Uterus (tissue), 4 donors: Measurements from ENCODE around the gene AVPI1. TPM values are rescaled to one million over a fixed set of nuclear protein-coding genes. Genes with fewer than 3 reads are reported as not detected.

Source experiments
- DNase-seq, 2 donors: peaks; one replicate each; pipeline ENCODE4 v3.0.0-alpha.2; 2019 to 2020
- H3K27ac ChIP-seq, 2 donors: fragments of 200-600 bp; sonication (generic); 1 replicate in 1 of 2; 2 replicates in 1 of 2; pipeline ENCODE4 v1.5.1; 2016 to 2018
- H3K27me3 ChIP-seq, 2 donors: fragments of 200-600 bp; sonication (generic); one replicate each; pipeline ENCODE4 v1.5.1; 2018 to 2019; ENCODE audit warnings: control low read depth in 1 of 2
- H3K36me3 ChIP-seq, 2 donors: fragments of 200-600 bp; sonication (generic); one replicate each; pipeline ENCODE4 v1.5.1; 2019; ENCODE audit warnings: control low read depth in 1 of 2
- H3K4me1 ChIP-seq, 2 donors: fragments of 200-600 bp; sonication (generic); one replicate each; pipeline ENCODE4 v1.5.1; 2018 to 2019; ENCODE audit warnings: control low read depth in 1 of 2
- H3K4me3 ChIP-seq, 2 donors: fragments of 200-600 bp; sonication (generic); 1 replicate in 1 of 2; 2 replicates in 1 of 2; pipeline ENCODE4 v1.5.1; 2018 to 2019; ENCODE audit warnings: mild to moderate bottlenecking in 1 of 2
- H3K9me3 ChIP-seq, 2 donors: fragments of 200-600 bp; sonication (generic); one replicate each; pipeline ENCODE4 v1.5.1; 2019; ENCODE audit warnings: control low read depth in 1 of 2
- CTCF ChIP-seq, 4 experiments: fragments of 200-600 bp in 2 of 4; fragments of 450-650 bp in 2 of 4; sonication (generic) in 2 of 4; IDR thresholded peaks; one replicate each; pipeline ENCODE4 v1.5.1; 2016 to 2019; ENCODE audit warnings: antibody characterized with exemption in 4 of 4, mild to moderate bottlenecking in 2 of 4, moderate library complexity in 1 of 4
- POLR2A ChIP-seq, 2 donors: fragments of 450-650 bp; IDR thresholded peaks; one replicate each; pipeline ENCODE4 v1.6.1; 2016; ENCODE audit warnings: antibody characterized with exemption in 2 of 2, mild to moderate bottlenecking in 1 of 2, moderate library complexity in 1 of 2
- intact Hi-C: fragments of 100-400 bp; cut with DNase I; formaldehyde crosslinking; loops from one replicate; pipeline ENCODE4 v1.15.1; 2023; ENCODE audit warnings: low total_unique reads
- total RNA-seq, 4 donors: library from RNA; depleted of rRNA in 3 of 4; stranded (reverse); fragments of >200 nt in 3 of 4; gene quantifications; one replicate each; pipeline versions ENCODE4 v1.1.0 to v1.2.4, GENCODE V29; 2014 to 2023
- donor health status: DM: yes; HTN: yes; CAD: no.

Gene AVPI1
- total RNA-seq, 4 donors from 2014 or later, result 0.51 to 15.1 (median 10.8) TPM

GRCh38 chr10:97682042-97682441 lies 5.0 kb downstream of the AVPI1 start:
- no peaks in the 10 kb centered on the region for H3K27me3 ChIP-seq
- TF ChIP-seq CTCF (IDR thresholded peaks at IDR 0.05), result no peak
- no peak for TF ChIP-seq POLR2A (IDR thresholded peaks at IDR 0.05)
- H3K4me1 ChIP-seq, result peaks cover 6 to 7% of the 10 kb centered on the region in 2 donors
- H3K4me3 ChIP-seq, result no peak overlapping the region
- H3K36me3 ChIP-seq, result no peaks in the 10 kb centered on the region
- H3K9me3 ChIP-seq, result no peaks in the 10 kb centered on the region
- intact Hi-C loops, result no loop called here
- H3K27ac ChIP-seq, result peak overlapping the region; percentile 12 to 35
- no peak for DNase-seq

- intact Hi-C loops, result loop anchor here (5.0 kb wide), 1 partner anchor 53 kb away; no protein-coding TSS in a partner anchor
- no peaks in the 10 kb centered on the region for H3K9me3 ChIP-seq
- no peak overlapping the region for H3K27ac ChIP-seq
- no peaks in the 10 kb centered on the region for H3K36me3 ChIP-seq
- no peak overlapping the region for H3K4me3 ChIP-seq
- no peaks in the 10 kb centered on the region for H3K27me3 ChIP-seq
- H3K4me1 ChIP-seq, result peaks cover 0 to under 1% of the 10 kb centered on the region in 2 donors
- no peak for TF ChIP-seq CTCF (IDR thresholded peaks at IDR 0.05)
- no peak for TF ChIP-seq POLR2A (IDR thresholded peaks at IDR 0.05)
- no peak for DNase-seq
These were observed 7.4 kb downstream of the AVPI1 start for GRCh38 chr10:97679594-97679993.

- Histone ChIP-seq H3K36me3 (no peaks in the 10 kb centered on the region), H3K9me3 (no peaks in the 10 kb centered on the region), H3K4me3 (no peak overlapping the region), H3K4me1 (no peaks in the 10 kb centered on the region), H3K27me3 (no peaks in the 10 kb centered on the region), H3K27ac (no peak overlapping the region)
- TF ChIP-seq CTCF (IDR thresholded peaks at IDR 0.05), result peak; percentile 70 to 87 (median 78)
- TF ChIP-seq POLR2A (IDR thresholded peaks at IDR 0.05), result no peak
- DNase-seq, result peak; percentile 28 to 30
- intact Hi-C loops, result loop anchor here (5.0 kb wide), 1 partner anchor 55 kb away; no protein-coding TSS in a partner anchor
These were observed 10.1 kb downstream of the AVPI1 start for GRCh38 chr10:97676770-97677581.

DNA sequence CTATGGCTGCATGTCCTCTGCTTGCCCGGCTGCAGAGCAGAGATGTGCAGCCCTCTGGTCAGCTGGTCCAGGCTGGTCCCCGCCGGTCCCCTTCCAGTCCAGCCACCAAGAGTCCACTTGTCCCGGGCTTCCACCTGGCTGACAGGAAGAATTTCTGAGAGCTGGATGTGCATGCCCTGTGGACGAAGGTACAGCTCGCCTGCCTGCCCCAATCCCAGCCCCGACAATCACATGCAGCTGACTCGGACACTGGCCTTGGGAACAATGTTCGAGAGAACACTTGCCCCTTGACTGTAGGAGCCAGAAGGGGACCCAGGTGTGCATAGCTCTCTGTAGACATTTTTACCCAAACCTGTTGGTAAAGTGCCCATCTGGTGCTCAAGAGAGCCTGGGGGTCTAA lies 11.8 kb downstream of the AVPI1 start:
- H3K9me3 ChIP-seq, result no peaks in the 10 kb centered on the region
- intact Hi-C loops, result loop anchor here (5.0 kb wide), 1 partner anchor 57 kb away; no protein-coding TSS in a partner anchor
- no peaks in the 10 kb centered on the region for H3K36me3 ChIP-seq
- peak overlapping the region in 1 of 2 donors; percentile 69 for H3K27ac ChIP-seq
- TF ChIP-seq POLR2A (IDR thresholded peaks at IDR 0.05) (no peak), CTCF (IDR thresholded peaks at IDR 0.05) (no peak)
- no peaks in the 10 kb centered on the region for H3K27me3 ChIP-seq
- H3K4me3 ChIP-seq, result no peak overlapping the region
- no peaks in the 10 kb centered on the region for H3K4me1 ChIP-seq
- DNase-seq, result no peak
